ENCODE results near the gene ELAVL4.
"Not testable (repeated sequence)": the region's sequence is repeated elsewhere in the genome, so short reads cannot be mapped to it uniquely, and the experiment has no call there.

ELAVL4 gene

GRCh38 chr1:50152236-50152635, 43.5 kb downstream of the ELAVL4 start:
- no peak overlapping the region for H3K4me3 ChIP-seq (ENCODE audit: control insufficient read depth, low read depth, low read length)
- no peak for DNase-seq (ENCODE audit: low read depth)
- TF ChIP-seq CTCF (conservative IDR thresholded peaks at IDR 0.05; ENCODE audit: control insufficient read depth, insufficient read depth, low read depth, low read length): no peak

- DNase-seq (ENCODE audit: low read depth): no peak
- no peak for TF ChIP-seq CTCF (conservative IDR thresholded peaks at IDR 0.05; ENCODE audit: control insufficient read depth, insufficient read depth, low read depth, low read length)
- H3K4me3 ChIP-seq (ENCODE audit: control insufficient read depth, low read depth, low read length): no peak overlapping the region
These were observed 46.8 kb downstream of the ELAVL4 start for GRCh38 chr1:50155541-50155940.

GRCh38 chr1:50156241-50157010, 47.7 kb downstream of the ELAVL4 start:
- no peak overlapping the region for H3K4me3 ChIP-seq (ENCODE audit: control insufficient read depth, low read depth, low read length)
- DNase-seq (ENCODE audit: low read depth): peak; percentile 42
- TF ChIP-seq CTCF (conservative IDR thresholded peaks at IDR 0.05; ENCODE audit: control insufficient read depth, insufficient read depth, low read depth, low read length): no peak

- no peak for TF ChIP-seq CTCF (conservative IDR thresholded peaks at IDR 0.05; ENCODE audit: control insufficient read depth, insufficient read depth, low read depth, low read length)
- H3K4me3 ChIP-seq (ENCODE audit: control insufficient read depth, low read depth, low read length): no peak overlapping the region
- peak; percentile 4 for DNase-seq (ENCODE audit: low read depth)
These were observed 48.7 kb downstream of the ELAVL4 start for GRCh38 chr1:50157306-50157941.

GRCh38 chr1:50158421-50158820, 49.7 kb downstream of the ELAVL4 start:
- H3K4me3 ChIP-seq (ENCODE audit: control insufficient read depth, low read depth, low read length): no peak overlapping the region
- DNase-seq (ENCODE audit: low read depth): no peak
- TF ChIP-seq CTCF (conservative IDR thresholded peaks at IDR 0.05; ENCODE audit: control insufficient read depth, insufficient read depth, low read depth, low read length): no peak

- DNase-seq (ENCODE audit: low read depth): no peak
- no peak for TF ChIP-seq CTCF (conservative IDR thresholded peaks at IDR 0.05; ENCODE audit: control insufficient read depth, insufficient read depth, low read depth, low read length)
- H3K4me3 ChIP-seq (ENCODE audit: control insufficient read depth, low read depth, low read length): no peak overlapping the region
These were observed 55.0 kb downstream of the ELAVL4 start for GRCh38 chr1:50163680-50164079.

GRCh38 chr1:50166351-50166750, 57.6 kb downstream of the ELAVL4 start:
- H3K4me3 ChIP-seq (ENCODE audit: control insufficient read depth, low read depth, low read length); DNase-seq (ENCODE audit: low read depth): not testable (repeated sequence)
